Activated CD8-positive, alpha-beta memory T cell treated with anti-CD3 and anti-CD28 coated beads, Interleukin-2, amount 10 ng/mL, durations not matched to agents 7 days and 5 days (primary cell): ENCODE measurements around the gene KAZN. TPM values are rescaled to one million over a fixed set of nuclear protein-coding genes. Genes with fewer than 3 reads are reported as not detected.
"Not testable (repeated sequence)": the region's sequence is repeated elsewhere in the genome, so short reads cannot be mapped to it uniquely, and the experiment has no call there.

Source experiments
- ATAC-seq: fragments of 150-1000 bp; cut with Tn5 transposase; one replicate; pipeline ENCODE4 v1.10.0; 2021; ENCODE audit warnings: moderate library complexity
- CTCF ChIA-PET: fragments of 350-600 bp; sonication (Branson Sonifier 250); formaldehyde crosslinking; loops from one replicate; lab custom pipeline; 2021; ENCODE audit warnings: antibody characterized with exemption; lab: Charles Lee
- DNase-seq: peaks from one replicate; pipeline ENCODE4 v3.0.0-alpha.2; 2020
- H3K27ac Mint-ChIP-seq: one replicate; pipeline ENCODE4 v1.8.0; 2021; ENCODE audit warnings: mild to moderate bottlenecking, mixed read lengths
- H3K27me3 Mint-ChIP-seq: one replicate; pipeline ENCODE4 v1.8.0; 2021; ENCODE audit warnings: mixed read lengths
- H3K36me3 Mint-ChIP-seq: one replicate; pipeline ENCODE4 v1.8.0; 2021; ENCODE audit warnings: mild to moderate bottlenecking, mixed read lengths
- H3K4me1 Mint-ChIP-seq: one replicate; pipeline ENCODE4 v1.8.0; 2021; ENCODE audit warnings: mixed read lengths
- H3K4me3 Mint-ChIP-seq: one replicate; pipeline ENCODE4 v1.8.0; 2021; ENCODE audit warnings: mild to moderate bottlenecking, moderate library complexity, mixed read lengths
- H3K9me3 Mint-ChIP-seq: one replicate; pipeline ENCODE4 v1.8.0; 2022; ENCODE audit warnings: low read depth, mixed read lengths
- total RNA-seq, 2 experiments: library from RNA; stranded (reverse); gene quantifications; one replicate each; pipeline ENCODE4 v1.2.3, GENCODE V29; 2021

The KAZN gene
- total RNA-seq, 2 experiments from 2014 or later: 0.12 to 0.15 TPM

DNA sequence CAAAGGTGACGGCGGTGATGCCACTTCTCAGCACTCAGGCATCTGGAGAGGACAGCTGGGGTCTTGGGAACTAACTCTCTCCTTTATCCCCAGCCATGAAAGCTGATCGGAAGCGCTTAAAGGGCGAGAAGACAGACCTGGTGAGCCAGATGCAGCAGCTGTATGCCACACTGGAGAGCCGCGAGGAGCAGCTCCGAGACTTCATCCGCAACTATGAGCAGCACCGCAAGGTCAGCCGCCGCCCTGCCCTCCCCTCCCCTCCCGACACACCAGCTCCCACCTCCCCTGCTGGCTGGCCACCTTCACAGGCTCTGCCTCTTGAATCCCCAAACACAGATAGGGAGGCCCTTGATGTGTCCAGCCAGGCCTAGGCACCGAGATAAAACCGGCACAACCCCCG lies 436.2 kb downstream of the KAZN start:
- CTCF ChIA-PET: interaction anchor here (1.5 kb wide), 1 partner anchor 12 kb away, joined by 4 read pairs; no protein-coding TSS in a partner anchor
- Mint-ChIP-seq H3K27ac (no peak overlapping the region), H3K36me3 (no peaks in the 10 kb centered on the region), H3K4me1 (no peaks in the 10 kb centered on the region), H3K27me3 (no peaks in the 10 kb centered on the region), H3K4me3 (no peak overlapping the region), H3K9me3 (no peaks in the 10 kb centered on the region)
- ATAC-seq (no peak), DNase-seq (no peak)

DNA sequence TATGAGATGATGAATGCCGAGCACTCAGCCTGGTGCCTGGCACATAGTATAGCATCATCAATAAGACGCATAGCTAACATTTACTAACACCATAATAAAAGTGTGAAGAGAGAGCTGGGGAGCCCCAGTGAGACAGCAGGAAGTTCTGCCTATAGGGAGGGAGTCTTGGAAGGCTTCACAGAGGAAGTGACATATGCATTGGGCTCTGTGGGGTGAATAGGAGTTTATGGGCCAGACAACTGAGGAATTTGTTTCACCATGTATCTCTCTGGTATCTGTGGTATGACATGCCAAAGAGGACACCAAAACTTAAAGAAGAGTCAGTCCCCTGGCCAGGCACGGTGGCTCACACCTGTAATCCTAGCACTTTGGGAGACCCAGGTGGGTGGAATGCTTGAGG lies 436.8 kb downstream of the KAZN start:
- CTCF ChIA-PET: interaction anchor here (1.5 kb wide), 1 partner anchor 12 kb away, joined by 4 read pairs; no protein-coding TSS in a partner anchor
- Mint-ChIP-seq H3K4me1 (no peaks in the 10 kb centered on the region), H3K27ac (no peak overlapping the region), H3K4me3 (no peak overlapping the region), H3K27me3 (no peaks in the 10 kb centered on the region), H3K36me3 (no peaks in the 10 kb centered on the region), H3K9me3 (no peaks in the 10 kb centered on the region)
- no peak for ATAC-seq
- no peak for DNase-seq

GRCh38 chr1:15036101-15036500 lies 437.6 kb downstream of the KAZN start:
- Mint-ChIP-seq H3K4me3 (no peak overlapping the region), H3K4me1 (no peaks in the 10 kb centered on the region), H3K9me3 (no peaks in the 10 kb centered on the region), H3K27ac (no peak overlapping the region), H3K27me3 (no peaks in the 10 kb centered on the region), H3K36me3 (no peaks in the 10 kb centered on the region)
- no peak for DNase-seq
- CTCF ChIA-PET: interaction anchor here (1.5 kb wide), 1 partner anchor 11 kb away, joined by 4 read pairs; no protein-coding TSS in a partner anchor
- no peak for ATAC-seq

- no peaks in the 10 kb centered on the region for H3K9me3 Mint-ChIP-seq
- CTCF ChIA-PET: interaction anchor here (2.2 kb wide), 1 partner anchor 9 kb away, joined by 10 read pairs; no protein-coding TSS in a partner anchor
- H3K27me3 Mint-ChIP-seq: no peaks in the 10 kb centered on the region
- H3K4me3 Mint-ChIP-seq: no peak overlapping the region
- no peaks in the 10 kb centered on the region for H3K4me1 Mint-ChIP-seq
- DNase-seq (peak; percentile 48), ATAC-seq (peak; percentile 71)
- H3K36me3 Mint-ChIP-seq: no peaks in the 10 kb centered on the region
- no peak overlapping the region for H3K27ac Mint-ChIP-seq
Measured at GRCh38 chr1:15038232-15039016, 439.9 kb downstream of the KAZN start.

GRCh38 chr1:15039017-15039648 lies 440.6 kb downstream of the KAZN start:
- Mint-ChIP-seq H3K9me3 (no peaks in the 10 kb centered on the region), H3K4me3 (no peak overlapping the region), H3K27ac (no peak overlapping the region), H3K4me1 (no peaks in the 10 kb centered on the region), H3K36me3 (no peaks in the 10 kb centered on the region), H3K27me3 (no peaks in the 10 kb centered on the region)
- ATAC-seq (no peak), DNase-seq (no peak)
- CTCF ChIA-PET: no interaction called here

DNA sequence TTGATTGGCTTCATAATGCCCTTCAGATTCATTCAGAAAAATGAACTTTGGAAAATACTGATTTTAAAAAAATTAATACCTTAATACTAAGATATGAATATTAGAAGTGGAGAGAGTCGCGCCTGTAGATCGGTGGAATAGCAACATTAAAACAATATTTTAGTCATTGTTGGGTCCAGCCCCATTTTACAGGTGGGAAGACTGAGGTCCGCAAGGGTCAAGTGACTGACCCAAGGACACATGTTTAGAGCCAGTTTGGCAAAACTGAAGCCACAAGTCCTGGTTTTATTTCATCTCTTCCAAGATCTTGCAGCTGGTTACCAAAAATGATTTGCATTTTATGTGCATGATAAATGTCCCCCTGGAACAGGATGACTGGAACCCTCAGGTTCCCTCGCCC lies 441.4 kb downstream of the KAZN start:
- no peaks in the 10 kb centered on the region for H3K27me3 Mint-ChIP-seq
- no peak overlapping the region for H3K4me3 Mint-ChIP-seq
- no peak overlapping the region for H3K27ac Mint-ChIP-seq
- CTCF ChIA-PET: no interaction called here
- H3K36me3 Mint-ChIP-seq: no peaks in the 10 kb centered on the region
- no peaks in the 10 kb centered on the region for H3K4me1 Mint-ChIP-seq
- no peak for DNase-seq
- no peaks in the 10 kb centered on the region for H3K9me3 Mint-ChIP-seq
- ATAC-seq: no peak

GRCh38 chr1:15040685-15041084 lies 442.2 kb downstream of the KAZN start:
- not testable (repeated sequence) for H3K27me3 Mint-ChIP-seq, H3K4me3 Mint-ChIP-seq, DNase-seq, ATAC-seq, H3K27ac Mint-ChIP-seq, H3K9me3 Mint-ChIP-seq, H3K36me3 Mint-ChIP-seq, H3K4me1 Mint-ChIP-seq
- CTCF ChIA-PET: interaction anchor here (1.6 kb wide), 1 partner anchor 14 kb away, joined by 4 read pairs; no protein-coding TSS in a partner anchor

GRCh38 chr1:15042866-15043265 lies 444.4 kb downstream of the KAZN start:
- H3K4me3 Mint-ChIP-seq: no peak overlapping the region
- no peak for DNase-seq
- H3K4me1 Mint-ChIP-seq: no peaks in the 10 kb centered on the region
- CTCF ChIA-PET: no interaction called here
- no peaks in the 10 kb centered on the region for H3K9me3 Mint-ChIP-seq
- H3K36me3 Mint-ChIP-seq: no peaks in the 10 kb centered on the region
- H3K27ac Mint-ChIP-seq: no peak overlapping the region
- no peak for ATAC-seq
- no peaks in the 10 kb centered on the region for H3K27me3 Mint-ChIP-seq

- DNase-seq (no peak), ATAC-seq (no peak)
- H3K27ac Mint-ChIP-seq: no peak overlapping the region
- H3K4me1 Mint-ChIP-seq: no peaks in the 10 kb centered on the region
- H3K27me3 Mint-ChIP-seq: no peaks in the 10 kb centered on the region
- H3K9me3 Mint-ChIP-seq: no peaks in the 10 kb centered on the region
- CTCF ChIA-PET: no interaction called here
- no peak overlapping the region for H3K4me3 Mint-ChIP-seq
- H3K36me3 Mint-ChIP-seq: no peaks in the 10 kb centered on the region
Measured at GRCh38 chr1:15043934-15044333, 445.4 kb downstream of the KAZN start.

GRCh38 chr1:15045123-15045522 lies 446.6 kb downstream of the KAZN start:
- no peak overlapping the region for H3K27ac Mint-ChIP-seq
- no peaks in the 10 kb centered on the region for H3K4me1 Mint-ChIP-seq
- ATAC-seq (no peak), DNase-seq (no peak)
- H3K27me3 Mint-ChIP-seq: no peaks in the 10 kb centered on the region
- CTCF ChIA-PET: no interaction called here
- H3K4me3 Mint-ChIP-seq: no peak overlapping the region
- H3K9me3 Mint-ChIP-seq: no peaks in the 10 kb centered on the region
- H3K36me3 Mint-ChIP-seq: no peaks in the 10 kb centered on the region

DNA sequence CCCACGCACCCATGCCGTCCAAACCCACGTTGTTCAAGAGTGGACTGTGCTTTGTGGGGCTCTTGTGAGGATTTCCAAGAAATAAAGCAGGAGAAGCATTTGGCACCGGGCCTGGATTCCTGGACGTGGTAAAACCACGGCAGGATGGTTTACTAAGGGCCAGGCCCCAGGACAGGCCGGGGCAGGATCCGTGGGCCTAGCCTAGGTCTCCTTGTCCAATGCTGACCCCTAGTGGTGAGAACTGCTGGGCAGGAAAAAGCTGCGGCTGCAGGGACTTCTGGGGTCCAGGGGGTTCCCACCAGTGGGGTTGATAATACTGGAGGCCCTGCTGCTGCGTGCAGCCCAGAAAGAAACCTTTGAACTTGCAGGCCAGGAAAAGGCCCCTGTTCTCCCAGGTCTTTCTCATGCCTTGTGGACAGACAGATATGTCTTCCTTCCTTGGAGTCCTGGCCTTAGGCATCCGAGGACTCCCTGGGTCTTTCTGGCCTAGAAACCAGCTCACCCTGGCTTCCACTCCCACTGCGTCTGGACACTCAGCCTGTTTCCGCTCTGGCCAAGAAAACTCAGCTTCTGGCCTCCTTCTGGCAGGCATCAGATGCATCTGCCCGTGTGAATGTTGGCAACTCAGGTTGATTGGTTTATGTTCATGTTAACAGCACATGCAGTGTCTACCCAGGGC lies 448.1 kb downstream of the KAZN start:
- no peak overlapping the region for H3K4me3 Mint-ChIP-seq
- H3K9me3 Mint-ChIP-seq: no peaks in the 10 kb centered on the region
- ATAC-seq (peak; percentile 58), DNase-seq (peak; percentile 60)
- CTCF ChIA-PET: interaction anchor here (0.8 to 1.7 kb wide), 5 partner anchors 9 to 19 kb away, joined by 3 to 10 read pairs (median 5); no protein-coding TSS in a partner anchor
- H3K27ac Mint-ChIP-seq: no peak overlapping the region
- no peaks in the 10 kb centered on the region for H3K27me3 Mint-ChIP-seq
- no peaks in the 10 kb centered on the region for H3K36me3 Mint-ChIP-seq
- no peaks in the 10 kb centered on the region for H3K4me1 Mint-ChIP-seq

- Mint-ChIP-seq H3K27ac (no peak overlapping the region), H3K9me3 (no peaks in the 10 kb centered on the region), H3K4me3 (no peak overlapping the region), H3K27me3 (no peaks in the 10 kb centered on the region), H3K4me1 (no peaks in the 10 kb centered on the region), H3K36me3 (no peaks in the 10 kb centered on the region)
- no peak for DNase-seq
- CTCF ChIA-PET: interaction anchor here (0.8 to 1.7 kb wide), 5 partner anchors 10 to 19 kb away, joined by 3 to 10 read pairs (median 5); no protein-coding TSS in a partner anchor
- ATAC-seq: no peak
Measured at GRCh38 chr1:15047237-15047636, 448.8 kb downstream of the KAZN start.

DNA sequence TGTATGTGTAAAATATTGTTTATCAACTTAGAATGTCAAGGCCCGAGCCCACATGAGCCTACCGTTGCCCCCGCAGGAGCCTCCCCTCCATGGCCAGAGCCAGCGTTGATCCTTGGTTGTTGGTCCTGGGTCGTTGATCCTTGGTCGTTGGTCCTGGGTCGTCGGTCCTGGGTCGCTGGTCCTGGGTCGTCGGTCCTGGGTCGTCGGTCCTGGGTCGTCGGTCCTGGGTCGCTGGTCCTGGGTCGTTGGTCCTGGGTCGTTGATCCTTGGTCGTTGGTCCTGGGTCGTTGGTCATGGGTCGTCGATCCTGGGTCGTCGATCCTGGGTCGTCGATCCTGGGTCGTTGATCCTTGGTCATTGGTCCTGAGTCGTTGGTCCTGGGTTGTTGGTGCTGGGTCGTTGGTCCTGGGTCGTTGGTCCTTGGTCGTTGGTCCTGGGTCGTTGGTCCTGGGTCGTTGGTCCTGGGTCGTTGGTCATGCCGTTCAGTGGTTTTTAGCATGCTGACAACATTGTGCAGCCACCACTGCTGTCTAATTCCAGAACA lies 450.0 kb downstream of the KAZN start:
- ATAC-seq (no peak), DNase-seq (no peak)
- no peaks in the 10 kb centered on the region for H3K4me1 Mint-ChIP-seq
- no peak overlapping the region for H3K27ac Mint-ChIP-seq
- no peak overlapping the region for H3K4me3 Mint-ChIP-seq
- no peaks in the 10 kb centered on the region for H3K36me3 Mint-ChIP-seq
- H3K27me3 Mint-ChIP-seq: no peaks in the 10 kb centered on the region
- no peaks in the 10 kb centered on the region for H3K9me3 Mint-ChIP-seq
- CTCF ChIA-PET: no interaction called here
